H1 (cell line): Measurements from ENCODE around the gene OGG1. TPM values are rescaled to one million over a fixed set of nuclear protein-coding genes. Genes with fewer than 3 reads are reported as not detected.

Experiments used
- CTCF ChIA-PET: fragments of 300-600 bp; sonication (Branson Sonifier 250); formaldehyde crosslinking; loops from one replicate; lab custom pipeline; 2021; ENCODE audit not compliant: partially characterized antibody; lab: Charles Lee
- POLR2A ChIA-PET: fragments of 300-600 bp; sonication (Branson Sonifier 250); formaldehyde crosslinking; loops from one replicate; lab custom pipeline; 2021; ENCODE audit warnings: inconsistent platforms; ENCODE audit not compliant: partially characterized antibody; lab: Charles Lee
- DNase-seq, 2 experiments: peaks; one replicate each; pipeline versions ENCODE4 v3.0.0 to v3.0.0-alpha.2; 2010 to 2022; ENCODE audit warnings: low spot score in 2 of 2, low read depth in 1 of 2, mixed read lengths in 1 of 2
- FAIRE-seq: peaks from 2 replicates; lab custom pipeline; 2011; peaks lifted over from hg19 to GRCh38; lab: Jason Lieb, UNC
- H2AFZ ChIP-seq: 2 replicates; pipeline ENCODE4 v1.8.1; 2012; ENCODE audit warnings: low read length, inconsistent platforms
- H2AK5ac ChIP-seq: 2 replicates; pipeline ENCODE4 v1.6.1; 2013; ENCODE audit warnings: low read depth, low read length
- H2BK120ac ChIP-seq: replicated peaks from 2 replicates; pipeline ENCODE3; 2013; ENCODE audit warnings: low read depth, low read length, inconsistent platforms
- H2BK12ac ChIP-seq: 2 replicates; pipeline ENCODE4 v1.6.1; 2013; ENCODE audit warnings: low read depth, low read length
- H2BK15ac ChIP-seq: 2 replicates; pipeline ENCODE4 v1.6.1; 2013; ENCODE audit warnings: low read length
- H2BK20ac ChIP-seq: 2 replicates; pipeline ENCODE4 v1.6.1; 2013; ENCODE audit warnings: low read length
- H2BK5ac ChIP-seq: 2 replicates; pipeline ENCODE4 v1.6.1; 2013; ENCODE audit warnings: low read depth, low read length
- H3K14ac ChIP-seq: 2 replicates; pipeline ENCODE4 v1.6.1; 2013; ENCODE audit warnings: inconsistent platforms; ENCODE audit not compliant: insufficient read length
- H3K18ac ChIP-seq: 2 replicates; pipeline ENCODE4 v1.6.1; 2013; ENCODE audit warnings: low read length; ENCODE audit errors: extremely low read depth
- H3K23ac ChIP-seq: 2 replicates; pipeline ENCODE4 v1.6.1; 2013; ENCODE audit warnings: inconsistent platforms; ENCODE audit not compliant: insufficient read length
- H3K23me2 ChIP-seq: 2 replicates; pipeline ENCODE4 v1.6.1; 2013; ENCODE audit warnings: low read depth, low read length
- H3K27ac ChIP-seq: 2 replicates; pipeline ENCODE4 v1.6.1; 2011; ENCODE audit warnings: low read depth, low read length, inconsistent platforms
- H3K27me3 ChIP-seq, 4 experiments: replicated peaks in 1 of 4; 1 replicate in 1 of 4; 2 replicates in 3 of 4; pipeline versions ENCODE4 v1.6.1 to v1.8.1; 2011 to 2013; ENCODE audit warnings: low read length in 3 of 4, mild to moderate bottlenecking in 3 of 4, inconsistent platforms in 2 of 4, mixed read lengths in 2 of 4, moderate library complexity in 1 of 4; ENCODE audit not compliant: control insufficient read depth in 3 of 4, insufficient read depth in 3 of 4; ENCODE audit errors: extremely low read depth in 1 of 4
- H3K36me3 ChIP-seq, 4 experiments: 2 replicates each; pipeline versions ENCODE4 v1.6.1 to v1.8.1; 2011 to 2013; ENCODE audit warnings: mild to moderate bottlenecking in 4 of 4, low read length in 3 of 4, moderate library complexity in 2 of 4, control low read depth in 1 of 4, inconsistent platforms in 1 of 4; ENCODE audit not compliant: insufficient read depth in 4 of 4, control insufficient read depth in 2 of 4
- H3K4ac ChIP-seq: replicated peaks from 2 replicates; pipeline ENCODE3; 2013; ENCODE audit warnings: low read length, low read depth, mixed read lengths, inconsistent platforms; ENCODE audit not compliant: insufficient read length
- H3K4me1 ChIP-seq, 4 experiments: replicated peaks in 1 of 4; 1 replicate in 1 of 4; 2 replicates in 3 of 4; pipeline versions ENCODE4 v1.6.1 to v1.8.1; 2011 to 2013; ENCODE audit warnings: low read length in 3 of 4, inconsistent platforms in 2 of 4, mixed read lengths in 1 of 4; ENCODE audit not compliant: insufficient read depth in 4 of 4, control insufficient read depth in 3 of 4
- H3K4me2 ChIP-seq, 2 experiments: 2 replicates each; pipeline versions ENCODE4 v1.6.1 to v1.8.1; 2011 to 2013; ENCODE audit warnings: low read depth in 2 of 2, low read length in 2 of 2, control low read depth in 1 of 2, inconsistent platforms in 1 of 2, mild to moderate bottlenecking in 1 of 2; ENCODE audit not compliant: insufficient read depth in 1 of 2
- H3K4me3 ChIP-seq, 4 experiments: fragments of 200-600, 300-600 bp in 1 of 4; sonication (generic), shearing (Covaris generic), sonication (Bioruptor Twin) in 1 of 4; 2 replicates each; pipeline versions ENCODE4 v1.5.1 to v1.8.1; 2011 to 2016; ENCODE audit warnings: low read length in 4 of 4, low read depth in 3 of 4, control low read depth in 2 of 4, inconsistent platforms in 2 of 4, mild to moderate bottlenecking in 2 of 4, mixed read lengths in 1 of 4, moderate library complexity in 1 of 4; ENCODE audit not compliant: insufficient read depth in 2 of 4; ENCODE audit errors: extremely low read depth in 1 of 4
- H3K56ac ChIP-seq: replicated peaks from 2 replicates; pipeline ENCODE3; 2013; ENCODE audit warnings: low read depth, mild to moderate bottlenecking, mixed read lengths, low read length, inconsistent platforms; ENCODE audit not compliant: insufficient read length
- H3K79me1 ChIP-seq: 2 replicates; pipeline ENCODE4 v1.6.1; 2013; ENCODE audit warnings: low read depth, low read length, control low read depth
- H3K79me2 ChIP-seq, 2 experiments: 2 replicates each; pipeline versions ENCODE4 v1.6.1 to v1.8.1; 2012 to 2013; ENCODE audit warnings: low read length in 2 of 2, mild to moderate bottlenecking in 2 of 2, inconsistent platforms in 1 of 2; ENCODE audit not compliant: insufficient read depth in 2 of 2, control insufficient read depth in 1 of 2
- H3K9ac ChIP-seq, 4 experiments: replicated peaks in 1 of 4; 1 replicate in 1 of 4; 2 replicates in 3 of 4; pipeline versions ENCODE4 v1.6.1 to v1.8.1; 2011 to 2013; ENCODE audit warnings: low read depth in 3 of 4, low read length in 3 of 4, control low read depth in 2 of 4, mild to moderate bottlenecking in 2 of 4, moderate library complexity in 2 of 4, inconsistent platforms in 1 of 4; ENCODE audit errors: extremely low read depth in 1 of 4
- H3K9me3 ChIP-seq, 2 experiments: 2 replicates each; pipeline versions ENCODE4 v1.6.1 to v1.8.1; 2012 to 2013; ENCODE audit warnings: mild to moderate bottlenecking in 2 of 2, moderate library complexity in 2 of 2, control low read depth in 1 of 2, inconsistent platforms in 1 of 2, low read depth in 1 of 2, low read length in 1 of 2, mixed read lengths in 1 of 2; ENCODE audit not compliant: insufficient read depth in 2 of 2
- H4K20me1 ChIP-seq, 2 experiments: replicated peaks in 1 of 2; 2 replicates each; pipeline versions ENCODE3 to v1.8.1; 2011 to 2013; ENCODE audit warnings: inconsistent platforms in 2 of 2, low read length in 2 of 2, mild to moderate bottlenecking in 1 of 2; ENCODE audit not compliant: insufficient read depth in 2 of 2, control insufficient read depth in 1 of 2
- H4K5ac ChIP-seq: 2 replicates; pipeline ENCODE4 v1.6.1; 2013; ENCODE audit warnings: low read length, low read depth, mixed read lengths, inconsistent platforms; ENCODE audit not compliant: insufficient read length
- H4K8ac ChIP-seq: 2 replicates; pipeline ENCODE4 v1.8.0; 2013; ENCODE audit warnings: mild to moderate bottlenecking, moderate library complexity, low read length, inconsistent platforms; ENCODE audit not compliant: insufficient read depth; ENCODE audit errors: extremely low read depth
- H4K91ac ChIP-seq: replicated peaks from 2 replicates; pipeline ENCODE3; 2013; ENCODE audit warnings: low read length, mixed read lengths, inconsistent platforms; ENCODE audit not compliant: insufficient read length
- CEBPB ChIP-seq: IDR thresholded peaks from 2 replicates; pipeline ENCODE4 v1.6.1; 2012; ENCODE audit warnings: low read depth, low read length
- EGR1 ChIP-seq: IDR thresholded peaks from 2 replicates; pipeline ENCODE4 v1.6.1; 2011; ENCODE audit warnings: low read depth, low read length, borderline replicate concordance
- HDAC2 ChIP-seq, 2 experiments: fragments of 300-600 bp in 1 of 2; sonication (generic) in 1 of 2; IDR thresholded peaks; 2 replicates each; pipeline ENCODE4 v1.6.1; 2011 to 2012; ENCODE audit warnings: low read depth in 2 of 2, low read length in 2 of 2, mild to moderate bottlenecking in 2 of 2, moderate library complexity in 2 of 2, borderline replicate concordance in 1 of 2, inconsistent platforms in 1 of 2
- POU5F1 ChIP-seq: IDR thresholded peaks from 2 replicates; pipeline ENCODE4 v1.6.1; 2011; ENCODE audit warnings: low read depth, mild to moderate bottlenecking, low read length, moderate library complexity
- RBBP5 ChIP-seq: IDR thresholded peaks from 2 replicates; pipeline ENCODE4 v1.7.1; 2012; ENCODE audit warnings: low read depth, mild to moderate bottlenecking, inconsistent platforms, low read length, moderate library complexity, borderline replicate concordance
- YY1 ChIP-seq: IDR thresholded peaks from 2 replicates; pipeline ENCODE4 v1.6.1; 2011; ENCODE audit warnings: low read depth, mild to moderate bottlenecking, low read length
- WGBS, 2 experiments: shearing (Covaris generic) in 1 of 2; methylation state at CpG; one replicate each; pipeline versions ENCODE4 v1.1.6 to v1.1.7; 2013 to 2015; ENCODE audit warnings: low lambda C conversion rate in 2 of 2, mixed read lengths in 2 of 2, inconsistent platforms in 1 of 2, low coverage in 1 of 2, missing lambda C conversion rate in 1 of 2; ENCODE audit not compliant: insufficient replicate concordance in 2 of 2, insufficient coverage in 1 of 2, insufficient read length in 1 of 2; ENCODE audit errors: extremely low coverage in 1 of 2, missing lambda C conversion rate in 1 of 2; 5-methylcytosine and 5-hydroxymethylcytosine counted together
- polyA plus RNA-seq, 7 experiments: library from polyadenylated mRNA; depleted of rRNA in 3 of 7; stranded (reverse) in 5 of 7; unstranded in 2 of 7; fragments of >200 nt in 5 of 7; fragments of 200-250 nt in 2 of 7; gene quantifications; 1 replicate in 5 of 7; 2 replicates in 1 of 7; 4 replicates in 1 of 7; pipeline versions ENCODE4 v1.2.1 to v1.2.3, GENCODE V29; 2011 to 2013; ENCODE audit warnings: missing spikeins in 2 of 7, mixed read lengths in 2 of 7
- total RNA-seq: library from RNA; stranded (reverse); fragmentation: NEBNext Ultra II Directional; extraction: Animal tissue kit (Norgen Biotek cat#: 25700); gene quantifications from 2 replicates; pipeline ENCODE4 v1.2.1, GENCODE V29; 2021
- TF ChIP-seq, protein P1 (sequence below): IDR thresholded peaks from 2 replicates; pipeline ENCODE4 v1.6.1; 2012; ENCODE audit warnings: inconsistent platforms

OGG1 gene
- total and polyA plus RNA-seq, 2 of the 8 experiments (the other 6 are each of a cell fraction or from before 2014, with no cell fraction given) = 29.6 to 46.8 TPM

- POLR2A ChIA-PET = interaction anchor here (0.6 to 2.4 kb wide), 4 partner anchors 8 to 35 kb away, joined by 3 to 10 read pairs (median 8); partner anchors contain the start of genes ARPC4, OGG1 and TADA3
- Histone ChIP-seq H3K36me3 (peaks cover 6 to 57% (median 35%) of the 10 kb centered on the region in 4 experiments), H2BK20ac (no peak overlapping the region)
Observed at GRCh38 chr3:9784965-9785364, 35.2 kb downstream of the OGG1 start.

More at GRCh38 chr3:9784965-9785364, 35.2 kb downstream of the OGG1 start:
- no peaks in the 10 kb centered on the region for H3K4me1 ChIP-seq
- H3K56ac ChIP-seq = no peak overlapping the region
- no peak for DNase-seq
- H2AFZ ChIP-seq = no peak overlapping the region
- no peaks in the 10 kb centered on the region for H3K79me2 ChIP-seq
- no peak overlapping the region for H3K4ac ChIP-seq
- H3K23me2 ChIP-seq = no peaks in the 10 kb centered on the region
- H3K4me2 ChIP-seq = no peak overlapping the region
- H3K14ac ChIP-seq = no peak overlapping the region
- no peak overlapping the region for H2BK5ac ChIP-seq
- H2AK5ac ChIP-seq = no peak overlapping the region
- no peak overlapping the region for H3K9ac ChIP-seq
- TF ChIP-seq CEBPB (no peak), POU5F1 (no peak), RBBP5 (no peak), HDAC2 (IDR thresholded peaks at IDR 0.05; ENCODE audit: borderline replicate concordance in 1 of 2, low read depth in 2 of 2, low read length in 2 of 2) (no peak), EGR1 (no peak), YY1 (no peak)
- TF ChIP-seq, protein P1, sequence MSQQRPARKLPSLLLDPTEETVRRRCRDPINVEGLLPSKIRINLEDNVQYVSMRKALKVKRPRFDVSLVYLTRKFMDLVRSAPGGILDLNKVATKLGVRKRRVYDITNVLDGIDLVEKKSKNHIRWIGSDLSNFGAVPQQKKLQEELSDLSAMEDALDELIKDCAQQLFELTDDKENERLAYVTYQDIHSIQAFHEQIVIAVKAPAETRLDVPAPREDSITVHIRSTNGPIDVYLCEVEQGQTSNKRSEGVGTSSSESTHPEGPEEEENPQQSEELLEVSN = no peak
- H3K18ac ChIP-seq = no peak overlapping the region
- H4K5ac ChIP-seq = no peak overlapping the region
- H4K91ac ChIP-seq = no peak overlapping the region
- H2BK12ac ChIP-seq = no peak overlapping the region
- H4K8ac ChIP-seq = no peak overlapping the region
- no peaks in the 10 kb centered on the region for H3K27me3 ChIP-seq
- WGBS, 2 experiments = 93% methylated on average over 4 of the region's 4 CpGs; no CpG with 5 or more reads in 1 of the 2 experiments
- peaks cover 0 to 1% of the 10 kb centered on the region in 2 experiments for H4K20me1 ChIP-seq
- CTCF ChIA-PET = interaction anchor here (1.3 to 1.8 kb wide), 3 partner anchors 17 to 22 kb away, joined by 3 to 4 read pairs (median 3); no protein-coding TSS in a partner anchor
- H3K9me3 ChIP-seq = no peaks in the 10 kb centered on the region
- FAIRE-seq = no peak
- H3K4me3 ChIP-seq = no peak overlapping the region
- H3K23ac ChIP-seq = no peak overlapping the region
- H2BK15ac ChIP-seq = no peak overlapping the region
- H2BK120ac ChIP-seq = no peak overlapping the region
- no peak overlapping the region for H3K27ac ChIP-seq
- no peaks in the 10 kb centered on the region for H3K79me1 ChIP-seq
